Ovary (tissue), 9 donors: ENCODE results near the gene KMT5C. TPM values are rescaled to one million over a fixed set of nuclear protein-coding genes. Genes with fewer than 3 reads are reported as not detected.
A peak's percentile ranks its signal among the peaks of the same experiment; 100 is the strongest.

ENCODE experiments used
- DNase-seq, 5 donors: peaks; one replicate each; pipeline ENCODE4 v3.0.0-alpha.2; 2019 to 2020
- H3K27ac ChIP-seq, 2 donors: fragments of 200-600 bp; one replicate each; pipeline versions ENCODE4 v1.5.1 to v1.8.0; 2019 to 2022
- H3K27me3 ChIP-seq: fragments of 200-600 bp; one replicate; pipeline ENCODE4 v1.8.0; 2022
- H3K36me3 ChIP-seq: fragments of 200-600 bp; sonication (generic); one replicate; pipeline ENCODE4 v1.5.1; 2019
- H3K4me1 ChIP-seq: one replicate; pipeline ENCODE4 v1.8.1; 2013; ENCODE audit warnings: mild to moderate bottlenecking, moderate library complexity; ENCODE audit not compliant: insufficient read depth
- H3K4me3 ChIP-seq: fragments of 200-600 bp; sonication (generic); one replicate; pipeline ENCODE4 v1.5.1; 2017
- H3K9me3 ChIP-seq, 2 donors: fragments of 200-600 bp in 1 of 2; sonication (generic) in 1 of 2; one replicate each; pipeline versions ENCODE4 v1.5.1 to v1.8.1; 2013 to 2019; ENCODE audit warnings: mild to moderate bottlenecking in 1 of 2, moderate library complexity in 1 of 2
- EP300 ChIP-seq: sonication (generic); formaldehyde crosslinking; IDR thresholded peaks from one replicate; pipeline ENCODE4 v1.6.1; 2017; ENCODE audit warnings: antibody characterized with exemption
- POLR2A ChIP-seq: fragments of 450-650 bp; IDR thresholded peaks from one replicate; pipeline ENCODE4 v1.6.1; 2017; ENCODE audit warnings: antibody characterized with exemption, mild to moderate bottlenecking, moderate library complexity
- WGBS, 3 donors: extraction: QIAGEN DNeasy Blood & Tissue Kit in 1 of 3; methylation state at CpG; one replicate each; pipeline versions ENCODE4 v1.1.5 to v1.1.7; 2013 to 2017; 5-methylcytosine and 5-hydroxymethylcytosine counted together
- intact Hi-C, 4 donors: fragments of 100-400 bp; cut with DNase I; formaldehyde crosslinking; loops; one replicate each; pipeline versions ENCODE4 v1.11.0 to v1.15.1; 2022 to 2023
- polyA plus RNA-seq, 2 donors: library from polyadenylated mRNA; stranded (reverse); fragments of 200-250 nt in 1 of 2; fragments of 350-450 nt in 1 of 2; fragmentation: Illumina TruSeq in 1 of 2; extraction: RNeasy Lipid Tissue Mini Kit (QIAGEN cat#74804) in 1 of 2; gene quantifications; one replicate each; pipeline ENCODE4 v1.2.3, GENCODE V29; 2013 to 2014
- total RNA-seq, 7 donors: library from RNA; depleted of rRNA in 2 of 7; stranded (reverse); fragments of >200 nt in 2 of 7; fragmentation: NEBNext Ultra II Directional in 3 of 7; extraction: Animal tissue kit (Norgen Biotek cat#: 25700) in 3 of 7; gene quantifications; one replicate each; pipeline versions ENCODE4 v1.1.0 to v1.2.4, GENCODE V29; 2016 to 2023
- TF ChIP-seq, protein P1 (sequence below), 3 donors: fragments of 450-650 bp in 2 of 3; fragments of 200-600 bp in 1 of 3; IDR thresholded peaks; one replicate each; pipeline versions ENCODE4 v1.5.1 to v1.8.0; 2016 to 2022; ENCODE audit warnings: antibody characterized with exemption in 3 of 3, mild to moderate bottlenecking in 1 of 3
- donor health status: DM: no; HTN: no; CAD: no; lungs with moderate emphysema.
- donor health status: DM: no; HTN: no; CAD: no.
- donor health status: Bipolar disorder and iron deficiency.
- donor health status: DM: yes; HTN: yes; CAD: no.
- donor health status: DM: no; HTN: no; CAD: no.
- donor health status: DM: yes; HTN: yes; CAD: no.

KMT5C gene
- total and polyA plus RNA-seq, 9 donors, result 0.37 to 26.2 (median 11.9) TPM

DNA sequence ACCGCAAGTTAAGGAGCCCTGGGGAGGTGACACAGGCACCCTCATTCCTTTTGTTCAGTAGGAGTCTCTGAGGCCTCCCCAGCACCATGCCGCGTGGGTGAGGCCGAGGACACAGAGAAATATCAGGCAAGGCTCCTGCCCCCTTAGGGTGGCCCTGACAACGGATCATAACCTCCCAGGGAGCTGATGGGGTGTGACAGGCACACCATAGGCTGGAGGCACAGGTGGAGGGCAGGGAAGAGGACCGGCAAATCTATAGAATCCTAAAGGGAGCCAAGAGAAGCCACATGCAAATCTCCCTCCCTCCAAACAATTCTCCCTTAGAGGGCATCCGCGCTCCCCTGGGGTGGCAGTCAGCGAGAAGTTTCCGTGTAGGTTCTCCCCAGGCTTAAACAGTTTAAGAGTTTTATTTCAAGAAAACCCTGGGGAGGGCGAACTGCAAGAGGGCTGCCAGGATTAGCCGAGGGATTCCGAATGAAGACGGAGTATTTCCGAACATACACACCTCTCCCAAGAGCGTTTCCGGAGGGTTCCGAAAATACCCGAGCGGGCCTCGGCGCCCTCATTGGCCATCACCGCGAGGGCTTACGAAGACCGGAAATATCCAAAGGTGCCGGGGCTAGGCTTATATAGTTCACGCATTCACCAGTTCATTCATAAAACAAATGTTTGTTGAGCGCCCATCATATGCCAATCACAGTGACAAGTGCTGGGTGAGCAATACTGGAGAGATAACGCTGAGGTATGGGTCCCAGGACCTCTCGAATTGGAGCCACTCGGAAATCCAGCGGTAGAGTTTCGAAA, 45.4 kb downstream of the KMT5C start:
- intact Hi-C loops, result loop anchor here in 3 of 4 donors (5.0 to 10.0 kb wide), 6 partner anchors 43 to 120 kb away; partner anchors contain the start of genes C19orf85 (in 1 of the 3) and ISOC2 (in 1 of the 3)
- Histone ChIP-seq H3K4me1 (peaks cover 26% of the 10 kb centered on the region), H3K27ac (peak overlapping the region; percentile 73 to 95), H3K36me3 (no peaks in the 10 kb centered on the region), H3K9me3 (no peaks in the 10 kb centered on the region), H3K27me3 (no peaks in the 10 kb centered on the region), H3K4me3 (peak overlapping the region; percentile 56)
- WGBS, 3 donors, result 8 to 10% (median 10%) methylated on average over 34 of the region's 34 CpGs
- peak; percentile 65 for TF ChIP-seq EP300
- TF ChIP-seq, protein P1, sequence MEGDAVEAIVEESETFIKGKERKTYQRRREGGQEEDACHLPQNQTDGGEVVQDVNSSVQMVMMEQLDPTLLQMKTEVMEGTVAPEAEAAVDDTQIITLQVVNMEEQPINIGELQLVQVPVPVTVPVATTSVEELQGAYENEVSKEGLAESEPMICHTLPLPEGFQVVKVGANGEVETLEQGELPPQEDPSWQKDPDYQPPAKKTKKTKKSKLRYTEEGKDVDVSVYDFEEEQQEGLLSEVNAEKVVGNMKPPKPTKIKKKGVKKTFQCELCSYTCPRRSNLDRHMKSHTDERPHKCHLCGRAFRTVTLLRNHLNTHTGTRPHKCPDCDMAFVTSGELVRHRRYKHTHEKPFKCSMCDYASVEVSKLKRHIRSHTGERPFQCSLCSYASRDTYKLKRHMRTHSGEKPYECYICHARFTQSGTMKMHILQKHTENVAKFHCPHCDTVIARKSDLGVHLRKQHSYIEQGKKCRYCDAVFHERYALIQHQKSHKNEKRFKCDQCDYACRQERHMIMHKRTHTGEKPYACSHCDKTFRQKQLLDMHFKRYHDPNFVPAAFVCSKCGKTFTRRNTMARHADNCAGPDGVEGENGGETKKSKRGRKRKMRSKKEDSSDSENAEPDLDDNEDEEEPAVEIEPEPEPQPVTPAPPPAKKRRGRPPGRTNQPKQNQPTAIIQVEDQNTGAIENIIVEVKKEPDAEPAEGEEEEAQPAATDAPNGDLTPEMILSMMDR (IDR thresholded peaks at IDR 0.05), result no peak
- DNase-seq, result peak; percentile 95 to 98 (median 97)

DNA sequence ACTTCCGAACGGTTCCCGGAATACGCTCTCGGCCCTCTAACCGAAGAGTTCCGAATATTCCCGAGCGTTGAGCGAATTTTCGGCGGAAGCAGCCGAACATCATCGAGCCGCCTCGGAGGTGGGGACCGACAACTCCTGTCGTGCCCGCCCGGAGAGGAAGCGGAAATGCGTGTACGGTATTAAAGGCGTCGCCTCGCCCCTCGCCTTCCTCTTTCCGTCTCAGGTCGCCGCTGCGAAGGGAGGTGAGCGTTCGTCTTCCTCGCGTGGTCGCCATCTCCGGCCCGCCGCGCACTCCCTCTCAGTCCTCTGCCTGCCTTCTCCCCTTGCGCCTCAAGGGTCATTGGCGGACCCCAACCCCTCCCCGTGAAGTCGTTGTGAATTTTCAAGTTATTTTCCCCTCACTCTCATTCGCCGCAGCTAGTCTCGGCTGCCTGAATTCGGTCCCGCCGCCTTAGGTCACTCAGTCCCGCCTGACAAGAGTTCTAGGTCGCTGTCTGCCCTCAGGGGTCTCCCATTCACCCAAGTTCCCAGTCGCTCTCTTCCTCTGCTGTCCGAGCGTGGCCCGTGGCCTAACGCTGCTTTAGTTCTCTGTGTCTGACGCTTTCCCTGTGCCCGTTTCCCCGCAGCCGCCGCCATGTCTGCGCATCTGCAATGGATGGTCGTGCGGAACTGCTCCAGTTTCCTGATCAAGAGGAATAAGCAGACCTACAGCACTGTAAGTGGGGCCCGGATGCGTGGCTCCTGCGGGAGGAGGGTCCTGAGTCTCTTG, 46.2 kb downstream of the KMT5C start, which contains the start of gene RPL28:
Gene RPL28 (plus strand): TSS at position 209 of the 769 bp plus-strand sequence. CDS start 426 bp downstream, at position 635.
- Histone ChIP-seq H3K4me1 (peaks cover 26% of the 10 kb centered on the region), H3K27me3 (no peaks in the 10 kb centered on the region), H3K36me3 (no peaks in the 10 kb centered on the region), H3K4me3 (peak within 1 kb of the TSS; percentile 56), H3K9me3 (no peaks in the 10 kb centered on the region), H3K27ac (peak within 1 kb of the TSS; percentile 73 to 95)
- intact Hi-C loops, result loop anchor here in 3 of 4 donors (5.0 to 10.0 kb wide), 4 partner anchors 76 to 119 kb away; partner anchors contain the start of genes C19orf85 (in 1 of the 3) and ISOC2 (in 1 of the 3)
- peak; percentile 98 to 99 (median 99) for DNase-seq
- WGBS, 3 donors, result 0 to 1% (median 0%) methylated on average over 68 of the region's 68 CpGs
- peak; percentile 94 for TF ChIP-seq POLR2A
- TF ChIP-seq, protein P1 (IDR thresholded peaks at IDR 0.05), result peak in 2 of 3 donors; percentile 16 to 21
- TF ChIP-seq EP300, result no peak

DNA sequence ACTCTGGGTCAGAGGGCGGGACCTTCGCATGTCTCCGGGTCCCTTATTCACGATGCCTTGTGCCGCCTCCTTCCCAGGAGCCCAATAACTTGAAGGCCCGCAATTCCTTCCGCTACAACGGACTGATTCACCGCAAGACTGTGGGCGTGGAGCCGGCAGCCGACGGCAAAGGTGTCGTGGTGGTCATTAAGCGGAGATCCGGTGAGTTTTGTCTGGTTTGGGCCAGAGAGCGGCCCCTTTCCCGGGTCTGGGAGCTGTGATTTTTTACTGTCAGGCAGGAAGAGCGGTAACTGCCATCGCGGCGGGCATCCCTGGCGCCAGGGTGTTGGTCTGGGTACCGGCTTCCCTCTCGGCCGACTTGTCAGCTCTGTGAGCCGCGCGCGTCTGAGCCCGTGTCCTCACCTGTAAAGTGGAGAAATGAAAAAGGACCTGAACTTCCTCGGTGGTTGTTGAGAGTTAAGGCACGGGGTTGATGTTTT, 46.9 kb downstream of the KMT5C start:
- peak overlapping the region; percentile 56 for H3K4me3 ChIP-seq
- no peaks in the 10 kb centered on the region for H3K27me3 ChIP-seq
- H3K36me3 ChIP-seq, result no peaks in the 10 kb centered on the region
- no peaks in the 10 kb centered on the region for H3K9me3 ChIP-seq
- WGBS, 3 donors, result 1 to 2% (median 2%) methylated on average over 33 of the region's 33 CpGs
- H3K4me1 ChIP-seq, result peaks cover 26% of the 10 kb centered on the region
- intact Hi-C loops, result loop anchor here in 3 of 4 donors (5.0 to 10.0 kb wide), 4 partner anchors 76 to 118 kb away; partner anchors contain the start of genes C19orf85 (in 1 of the 3) and ISOC2 (in 1 of the 3)
- peak in 1 of 5 donors; percentile 41 for DNase-seq
- peak overlapping the region; percentile 64 to 95 for H3K27ac ChIP-seq
- TF ChIP-seq, protein P1 (IDR thresholded peaks at IDR 0.05), result no peak
- no peak for TF ChIP-seq POLR2A
- TF ChIP-seq EP300, result no peak
